HK-2 (cell line): Measurements from ENCODE around the gene RIN1.
A peak's percentile ranks its signal among the peaks of the same experiment; 100 is the strongest.
"Not testable (repeated sequence)": the region's sequence is repeated elsewhere in the genome, so short reads cannot be mapped to it uniquely, and the experiment has no call there.

Source experiments
- DNase-seq: peaks from one replicate; pipeline ENCODE4 v3.0.0-alpha.2; 2018; ENCODE audit not compliant: unreplicated experiment

The RIN1 gene

DNA sequence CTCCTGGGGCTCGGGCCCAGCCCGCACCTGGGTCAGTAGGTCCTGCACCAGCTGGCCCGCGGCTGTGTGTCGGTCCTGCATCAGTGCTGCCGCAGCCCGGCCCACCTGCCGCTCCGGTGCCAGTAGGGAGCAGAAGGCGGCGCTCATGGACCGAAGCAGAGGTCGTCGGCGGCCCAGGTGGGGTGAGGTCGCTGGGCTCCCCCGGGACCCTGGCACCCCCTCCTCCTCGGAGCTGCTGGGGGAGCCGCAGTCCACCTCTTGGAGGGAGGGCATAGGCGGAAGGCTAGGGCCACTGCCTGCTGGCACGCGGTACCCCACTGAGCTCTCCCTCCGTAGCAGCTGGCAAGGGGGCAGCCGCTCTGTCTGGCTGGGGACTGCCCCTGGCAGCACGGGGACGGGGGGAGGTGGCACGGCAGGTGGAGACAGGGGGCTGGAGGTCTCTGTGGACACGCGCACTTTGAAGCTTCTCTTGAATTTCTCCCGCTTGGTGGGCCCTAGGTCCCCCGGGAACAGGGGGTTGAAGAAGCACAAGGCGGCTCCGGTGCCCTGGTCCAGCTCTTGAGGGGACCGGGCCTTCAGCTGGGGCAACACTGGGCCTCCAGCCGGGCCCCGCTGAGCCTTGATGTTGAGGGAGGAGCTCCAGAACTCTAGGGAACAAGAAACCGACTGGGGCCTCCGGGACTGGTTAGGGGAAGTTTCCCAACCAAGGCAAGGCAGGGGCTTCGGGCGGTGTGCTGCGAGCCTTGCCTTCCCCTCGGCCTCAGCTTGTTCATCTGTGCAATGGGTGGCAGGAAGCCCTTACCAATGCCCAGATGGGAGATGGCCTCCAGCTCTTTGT lies 1.4 kb downstream of the RIN1 start:
- DNase-seq, result no peak

DNA sequence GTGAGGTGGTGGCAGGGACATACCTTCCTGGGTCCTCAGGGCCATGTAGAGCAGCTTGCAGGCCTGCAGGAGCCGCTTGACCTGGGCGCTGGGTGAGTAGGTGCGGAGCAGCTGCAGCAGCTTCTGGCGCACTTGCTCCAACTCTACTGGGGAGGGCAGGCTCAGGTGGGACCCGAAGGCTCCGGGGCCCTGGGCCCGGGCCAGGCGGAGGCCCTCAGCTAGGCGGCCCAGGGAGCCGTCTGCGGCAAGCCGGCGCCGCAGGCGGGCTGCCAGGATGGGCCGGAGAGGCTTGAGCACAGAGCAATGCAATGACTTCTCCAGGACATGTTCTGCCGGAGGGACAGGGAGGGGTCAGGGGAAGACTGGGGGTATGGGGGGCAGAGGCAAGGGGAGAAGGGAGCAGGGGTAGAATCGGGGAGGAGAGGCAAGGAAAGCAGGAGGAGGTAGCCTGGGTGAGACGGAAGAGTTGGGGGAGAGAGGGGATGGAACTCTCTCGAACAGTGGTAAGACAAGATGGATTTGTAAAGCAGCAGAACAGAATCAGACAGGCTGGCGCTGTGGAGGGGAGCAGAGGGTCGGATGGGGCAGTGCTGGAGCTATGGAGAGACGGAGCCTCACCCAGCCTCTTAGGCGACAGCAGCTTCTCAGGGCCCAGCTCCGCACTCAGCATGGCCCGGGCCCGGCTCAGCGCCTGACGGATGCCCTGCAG lies 2.2 kb downstream of the RIN1 start:
- DNase-seq, result no peak

- no peak for DNase-seq
Measured at GRCh38 chr11:66333220-66333877, 2.9 kb downstream of the RIN1 start.

DNA sequence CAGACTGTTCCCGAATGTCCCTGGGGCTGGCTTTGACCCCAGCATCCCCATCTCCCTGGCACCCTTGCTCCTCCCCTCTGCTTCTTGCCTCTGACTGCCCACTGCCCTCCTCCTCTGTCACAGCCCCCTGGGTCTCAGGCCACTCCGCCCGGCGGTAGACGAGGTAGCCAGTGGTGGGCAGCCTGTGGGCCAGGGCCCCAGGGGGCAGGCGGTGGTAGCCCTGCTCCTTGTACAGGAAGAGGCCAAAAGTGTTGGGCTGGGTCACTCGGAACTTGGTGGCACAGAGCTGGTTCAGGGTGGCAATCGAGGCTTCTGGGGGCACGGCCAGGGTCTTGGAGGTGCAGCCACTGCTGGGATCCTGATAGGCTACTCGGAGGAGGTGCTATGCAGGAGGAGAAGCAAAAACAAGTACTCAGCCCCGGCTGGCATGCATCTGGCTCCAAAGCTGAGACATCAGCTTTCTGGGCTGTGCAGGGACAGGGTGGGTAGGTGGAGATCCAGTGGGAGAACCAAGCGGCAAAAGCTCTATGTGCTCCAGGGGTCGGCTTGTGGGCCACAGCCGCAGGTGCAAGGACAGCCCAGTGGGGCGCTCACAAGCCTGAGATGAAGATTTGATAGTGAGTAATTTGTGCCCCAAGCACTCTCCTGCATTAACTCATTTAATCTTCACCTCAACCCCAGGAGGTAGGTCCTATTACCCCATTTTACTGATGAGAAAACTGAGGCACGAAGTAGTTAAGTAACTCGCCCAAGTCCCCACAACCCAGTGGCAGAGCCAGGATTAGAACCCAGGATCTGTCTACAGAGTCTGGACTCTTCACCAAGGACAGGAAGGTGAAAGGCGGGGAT lies 3.6 kb downstream of the RIN1 start:
- no peak for DNase-seq

- no peak for DNase-seq
Measured at GRCh38 chr11:66331542-66332370, 4.5 kb downstream of the RIN1 start.

DNA sequence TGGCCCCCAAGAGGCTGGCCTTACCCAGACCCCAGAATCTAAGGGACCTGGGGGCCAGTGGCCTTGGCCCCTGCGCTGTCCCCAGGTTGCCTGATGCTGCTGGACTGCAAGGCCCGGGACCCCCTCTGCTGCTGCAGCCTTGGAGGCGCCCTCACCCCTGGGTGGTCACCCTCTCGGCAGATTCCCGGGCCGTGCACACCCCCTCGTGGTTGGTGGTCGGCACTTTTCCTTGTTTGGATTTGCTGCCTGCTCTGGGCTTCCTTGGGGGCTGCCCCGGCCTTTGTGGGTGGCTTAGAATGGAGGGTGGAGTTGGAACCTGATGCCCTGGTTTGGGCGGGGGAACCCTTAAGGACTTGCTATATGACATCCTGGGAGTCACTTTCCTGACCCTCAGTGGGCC lies 5.3 kb downstream of the RIN1 start:
- no peak for DNase-seq

DNA sequence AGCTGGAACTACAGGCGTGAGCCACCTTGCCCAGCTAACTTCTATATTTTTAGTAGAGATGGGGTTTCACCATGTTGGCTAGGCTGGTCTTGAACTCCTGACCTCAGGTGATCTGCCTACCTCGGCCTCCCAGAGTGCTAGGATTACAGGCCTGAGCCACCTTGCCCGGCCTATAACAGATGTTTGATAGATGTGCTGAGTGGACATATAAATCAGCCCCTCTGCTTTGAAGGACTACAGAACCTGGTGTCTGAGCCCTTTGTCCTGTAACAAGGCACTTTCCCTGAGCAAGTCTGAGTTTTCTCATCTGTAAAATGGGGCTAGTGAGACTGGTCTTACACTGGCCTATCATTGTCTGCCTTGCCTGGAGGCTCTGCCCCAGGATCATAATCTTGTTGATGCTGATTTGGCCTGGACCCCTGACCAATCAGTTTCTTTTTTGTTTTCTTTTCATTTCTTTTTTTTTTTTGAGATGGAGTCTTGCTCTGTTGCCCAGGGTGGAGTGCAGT lies 7.0 kb downstream of the RIN1 start:
- DNase-seq, result no peak

DNA sequence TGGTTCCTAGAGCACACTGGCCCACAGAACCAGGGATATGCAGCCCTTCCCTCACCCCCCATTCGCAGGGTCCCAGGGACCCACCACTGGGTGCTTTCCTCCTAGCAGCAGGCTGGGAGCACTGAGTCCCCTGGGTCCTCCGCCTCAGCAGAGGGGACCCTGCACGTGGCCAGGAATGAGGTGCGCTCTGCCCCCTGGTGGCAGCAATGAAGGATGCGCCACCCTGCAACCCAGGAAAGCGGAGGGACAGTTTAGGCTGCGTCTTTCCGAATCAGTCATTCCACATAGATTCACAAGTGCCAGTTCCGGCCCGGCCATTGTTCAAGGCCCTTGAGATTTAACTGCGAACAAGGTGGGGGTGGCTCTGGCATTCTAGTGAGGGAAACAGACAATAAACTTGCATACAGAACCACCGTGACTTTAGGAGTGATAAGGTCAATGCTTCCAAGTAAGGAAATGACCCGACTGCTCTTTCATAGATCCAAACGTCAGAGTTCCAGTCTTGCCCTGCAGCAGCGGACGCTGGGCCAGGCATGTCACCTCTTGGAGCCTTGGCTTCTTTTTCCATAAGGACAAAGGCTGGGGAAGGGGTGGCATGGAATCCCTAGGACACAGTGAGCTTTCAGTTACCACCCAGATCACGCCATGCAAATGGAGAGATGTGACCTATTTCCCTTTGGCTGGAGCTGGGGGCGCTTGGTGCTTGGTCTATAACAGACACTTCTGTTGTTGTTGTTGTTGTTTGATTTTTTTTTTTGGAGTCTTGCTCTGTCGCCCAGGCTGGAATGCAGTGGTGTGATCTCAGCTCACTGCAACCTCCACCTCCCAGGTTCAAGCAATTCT lies 7.7 kb downstream of the RIN1 start:
- DNase-seq, result peak; percentile 80

GRCh38 chr11:66328031-66328301 lies 8.3 kb downstream of the RIN1 start:
- DNase-seq, result no peak

DNA sequence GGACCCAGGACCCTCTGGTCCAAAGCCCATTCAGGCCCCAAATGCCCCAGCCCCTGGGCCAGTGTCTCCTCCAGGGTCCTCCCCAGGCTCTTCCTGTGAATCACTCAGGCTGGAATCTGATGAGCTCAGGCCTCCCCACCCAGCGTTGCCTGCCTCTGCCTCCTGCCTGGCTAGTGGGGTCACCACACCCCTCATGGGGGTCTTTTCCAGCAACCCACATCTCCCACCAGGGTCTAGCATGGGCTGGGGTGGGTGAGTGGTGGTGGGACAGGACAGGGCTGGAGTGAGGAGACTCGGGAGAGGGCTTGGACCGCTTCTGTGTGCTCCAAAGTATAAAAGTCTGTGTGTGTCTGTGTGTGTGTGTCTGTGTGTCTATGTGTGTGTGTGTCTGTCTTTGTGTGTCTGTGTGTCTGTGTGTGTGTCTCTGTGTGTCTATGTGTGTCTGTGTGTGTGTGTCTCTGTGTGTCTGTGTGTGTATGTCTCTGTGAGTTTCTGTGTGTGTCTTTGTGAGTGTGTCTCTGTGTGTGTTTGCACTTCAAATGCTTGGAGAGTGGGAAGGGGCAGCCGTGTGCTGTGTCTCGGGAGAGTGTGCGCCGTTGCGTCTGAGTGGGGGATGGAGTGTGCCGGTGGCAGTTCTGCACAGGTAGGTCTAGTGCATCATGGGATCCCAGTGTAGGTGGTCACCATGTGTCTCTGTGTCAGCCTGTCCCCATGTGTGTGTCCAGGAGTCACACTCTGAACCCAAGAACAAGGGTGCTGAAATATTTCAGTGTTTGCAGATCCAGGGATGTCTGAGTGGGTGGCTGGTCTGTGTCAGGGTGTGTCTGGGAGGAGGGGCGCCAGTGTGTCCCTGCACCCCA lies 8.8 kb downstream of the RIN1 start:
- DNase-seq, result peak; percentile 42

DNA sequence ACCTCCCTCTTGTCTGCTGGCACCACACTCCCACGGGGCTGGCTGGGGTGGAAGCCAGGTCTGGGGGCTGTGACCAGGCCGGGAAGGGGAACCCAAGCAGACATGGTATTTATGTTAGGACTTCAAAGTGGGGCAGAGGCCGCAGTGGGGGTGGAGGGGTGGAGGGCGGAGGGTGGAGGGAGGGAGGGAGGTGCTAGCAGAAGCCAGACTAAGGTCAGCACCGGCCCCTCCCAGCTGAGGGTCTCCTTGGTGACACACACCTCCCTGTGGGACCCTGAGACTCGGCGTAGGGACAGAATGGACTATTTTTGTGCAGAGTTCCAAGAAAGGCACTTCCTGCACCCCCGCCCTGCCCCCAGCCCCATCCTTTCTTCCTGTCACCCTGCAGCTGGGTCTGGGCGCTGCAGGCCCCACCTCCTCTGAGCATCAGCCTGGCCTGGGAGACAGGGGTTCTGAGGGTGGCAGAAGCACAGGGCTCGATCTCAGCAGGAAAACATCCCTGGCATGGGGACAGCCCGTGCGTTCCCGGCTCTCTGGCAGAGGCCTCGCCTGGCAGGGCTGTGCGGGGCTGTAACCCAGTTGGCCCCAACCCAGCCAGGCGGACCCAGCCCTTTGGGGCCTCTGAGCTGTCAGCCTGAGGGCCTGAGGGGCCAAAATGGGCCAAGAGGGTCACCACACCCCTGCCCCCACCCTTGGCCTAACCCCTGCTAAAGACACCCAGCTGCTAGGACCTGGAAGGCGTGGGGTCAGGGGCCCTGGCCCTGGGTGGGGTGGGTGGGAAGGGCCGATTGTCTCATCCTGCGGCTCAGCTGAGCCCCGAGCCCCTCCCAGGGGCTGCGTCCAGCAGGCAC lies 9.7 kb downstream of the RIN1 start:
- peak; percentile 27 for DNase-seq

DNA sequence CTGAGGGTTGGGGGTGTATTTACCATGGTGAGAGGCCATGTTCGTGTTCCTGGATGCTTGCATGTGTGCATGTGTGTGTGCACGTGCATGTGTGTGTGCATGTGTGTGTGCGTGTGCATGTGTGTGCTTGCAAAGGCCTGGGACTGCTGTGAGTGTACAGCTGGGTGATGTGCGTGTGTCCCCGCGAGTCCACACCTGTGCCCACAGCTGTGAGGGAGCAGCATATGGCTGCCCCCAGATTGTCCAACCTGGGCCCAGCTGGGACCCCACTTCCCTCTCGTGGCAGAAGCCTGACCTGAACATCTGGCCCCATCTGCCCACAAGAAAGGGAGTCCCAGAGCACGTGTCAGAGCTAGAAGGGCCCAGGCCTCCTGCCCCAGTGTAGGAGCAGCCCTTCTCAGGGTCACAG lies 11.0 kb downstream of the RIN1 start:
- no peak for DNase-seq

GRCh38 chr11:66324664-66325063 lies 11.6 kb downstream of the RIN1 start:
- DNase-seq, result no peak

GRCh38 chr11:66323684-66324083 lies 12.6 kb downstream of the RIN1 start:
- DNase-seq, result no peak

- no peak for DNase-seq
Measured at GRCh38 chr11:66322732-66323427, 13.4 kb downstream of the RIN1 start.

DNA sequence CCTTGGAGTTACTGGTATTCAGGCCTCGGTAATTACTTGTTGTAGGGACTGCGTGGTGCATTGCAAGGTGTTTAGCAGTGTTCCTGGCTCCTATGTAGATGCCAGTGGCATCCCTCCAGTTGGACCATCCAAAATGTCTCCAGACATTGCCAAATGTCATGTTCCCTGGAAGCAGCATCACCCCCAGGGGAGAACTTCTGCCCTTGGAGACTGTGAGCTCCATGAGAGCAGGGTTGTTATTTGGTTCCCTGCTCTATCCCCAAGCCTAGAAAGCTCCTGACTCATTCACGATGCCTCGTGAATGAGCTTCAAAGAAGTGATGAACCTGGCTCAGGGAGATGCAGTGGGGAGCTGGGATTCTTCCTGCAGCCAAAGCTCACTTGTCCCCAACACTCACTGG lies 14.6 kb downstream of the RIN1 start:
- no peak for DNase-seq

DNA sequence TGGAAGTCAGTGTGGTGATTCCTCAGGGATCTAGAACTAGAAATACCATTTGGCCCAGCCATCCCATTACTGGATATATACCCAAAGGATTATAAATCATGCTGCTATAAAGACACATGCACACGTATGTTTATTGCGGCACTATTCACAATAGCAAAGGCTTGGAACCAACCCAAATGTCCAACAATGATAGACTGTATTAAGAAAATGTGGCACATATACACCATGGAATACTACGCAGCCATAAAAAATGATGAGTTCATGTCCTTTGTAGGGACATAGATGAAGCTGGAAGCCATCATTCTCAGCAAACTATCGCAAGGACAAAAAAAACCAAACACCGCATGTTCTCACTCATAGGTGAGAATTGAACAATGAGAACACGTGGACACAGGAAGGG lies 15.5 kb downstream of the RIN1 start:
- DNase-seq, result not testable (repeated sequence)

GRCh38 chr11:66320289-66320688 lies 15.9 kb downstream of the RIN1 start:
- DNase-seq, result not testable (repeated sequence)
